GM21515 (cell line): ENCODE measurements around the gene VPS25.

Source experiments
- ATAC-seq: cut with Tn5 transposase; IDR thresholded peaks from one replicate; pipeline ENCODE4 v1.9.1; 2021; ENCODE audit not compliant: unreplicated experiment

The VPS25 gene

DNA sequence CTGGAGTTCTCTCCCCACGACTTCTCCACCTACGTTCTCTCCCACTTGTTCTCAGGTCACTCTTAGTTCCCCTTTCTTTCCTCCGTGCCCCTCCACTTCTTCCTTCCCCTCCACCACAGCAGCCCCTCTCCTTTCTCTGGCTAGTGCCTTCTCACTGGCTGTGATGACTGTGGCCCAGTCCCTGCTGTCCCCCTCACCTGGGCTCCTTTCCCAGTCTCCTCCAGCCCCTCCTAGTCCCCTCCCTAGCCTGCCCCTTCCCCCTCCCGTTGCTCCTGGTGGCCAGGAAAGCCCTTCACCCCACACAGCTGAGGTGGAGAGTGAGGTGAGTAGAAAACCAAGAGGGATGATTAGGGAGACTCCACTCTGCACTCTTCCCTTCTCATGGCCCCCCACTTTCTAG is 21.8 kb downstream of the VPS25 start:
- no peak for ATAC-seq

DNA sequence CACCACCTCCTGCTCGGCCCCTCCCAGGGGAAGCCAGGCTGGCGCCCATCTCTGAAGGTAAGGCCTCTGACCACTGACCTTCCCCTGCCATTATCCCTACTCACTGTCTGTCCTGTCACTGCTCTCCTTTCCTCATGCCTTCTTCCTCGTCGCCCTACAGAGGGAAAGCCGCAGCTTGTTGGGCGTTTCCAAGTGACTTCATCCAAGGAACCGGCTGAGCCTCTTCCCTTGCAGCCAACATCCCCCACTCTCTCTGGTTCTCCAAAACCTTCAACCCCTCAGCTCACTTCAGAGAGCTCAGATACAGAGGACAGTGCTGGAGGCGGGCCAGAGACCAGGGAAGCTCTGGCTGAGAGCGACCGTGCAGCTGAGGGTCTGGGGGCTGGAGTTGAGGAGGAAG is 22.2 kb downstream of the VPS25 start:
- ATAC-seq, result no peak

DNA sequence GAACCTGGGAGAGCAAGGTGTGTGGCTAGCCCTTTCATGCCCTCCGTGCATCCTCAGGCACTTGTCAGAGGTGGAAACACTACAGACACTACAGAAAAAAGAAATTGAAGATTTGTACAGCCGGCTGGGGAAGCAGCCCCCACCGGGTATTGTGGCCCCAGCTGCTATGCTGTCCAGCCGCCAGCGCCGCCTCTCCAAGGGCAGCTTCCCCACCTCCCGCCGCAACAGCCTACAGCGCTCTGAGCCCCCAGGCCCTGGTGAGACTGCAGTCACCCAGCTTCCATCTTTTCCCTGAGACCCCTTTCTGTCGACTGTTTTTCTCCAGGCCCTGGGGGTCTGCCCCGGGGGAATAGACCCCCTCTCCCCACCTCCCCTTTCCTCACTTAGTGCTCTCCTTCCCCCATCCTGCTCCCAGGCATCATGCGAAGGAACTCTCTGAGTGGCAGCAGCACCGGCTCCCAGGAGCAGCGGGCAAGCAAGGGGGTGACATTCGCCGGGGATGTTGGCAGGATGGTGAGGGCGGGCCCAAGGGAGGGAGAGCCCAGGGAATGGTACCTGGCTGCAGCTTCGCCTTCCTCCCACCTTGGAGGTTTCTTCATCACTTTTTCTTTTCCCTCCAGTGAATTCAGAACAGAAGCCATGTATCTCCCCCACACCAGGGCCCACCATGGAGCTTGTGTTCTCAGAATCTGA is 23.0 kb downstream of the VPS25 start:
- no peak for ATAC-seq

DNA sequence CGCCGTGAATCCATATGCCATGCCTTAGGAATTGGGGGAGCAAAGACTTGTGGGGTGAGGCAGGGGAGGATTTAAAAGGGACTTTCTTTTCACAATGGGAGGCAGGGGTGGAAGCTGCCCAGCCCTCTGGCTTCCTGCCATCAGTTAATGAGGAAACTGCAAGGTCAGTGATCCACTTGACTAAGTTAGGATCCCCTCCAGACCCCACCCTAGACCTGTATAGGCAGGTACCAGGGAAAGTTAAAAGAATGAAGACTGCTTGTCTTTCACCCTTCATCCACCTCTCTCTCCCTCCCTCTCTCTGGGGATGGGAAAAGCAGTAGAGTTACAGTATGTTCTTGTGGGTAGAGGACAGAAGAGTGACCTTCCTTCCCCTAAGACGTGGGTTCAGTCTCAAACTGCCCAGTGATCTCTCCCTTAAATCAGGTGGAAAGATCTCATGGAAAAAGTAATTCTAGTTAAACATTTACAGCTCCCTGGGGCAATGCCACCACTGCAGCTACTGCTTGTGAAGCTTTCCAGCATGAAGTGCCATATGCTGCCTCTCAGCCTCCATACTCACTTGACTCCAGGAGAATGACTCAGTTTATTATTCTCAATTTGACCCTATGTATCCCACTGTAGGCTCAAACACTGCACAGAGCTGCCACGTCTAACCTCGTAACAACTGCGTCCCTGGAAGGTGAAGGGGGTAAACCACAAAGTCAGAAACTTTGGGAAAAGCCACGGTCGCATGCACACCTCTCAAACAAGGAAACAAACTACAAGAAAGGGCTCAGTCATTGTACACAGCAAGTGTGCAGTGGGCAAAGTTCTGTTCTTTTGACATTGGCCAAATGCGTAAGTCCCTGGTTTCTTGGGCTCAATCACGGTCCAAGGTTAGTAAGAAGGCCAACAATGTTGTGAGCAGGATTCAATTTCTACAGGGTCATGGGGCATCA is 24.1 kb downstream of the VPS25 start:
- no peak for ATAC-seq

DNA sequence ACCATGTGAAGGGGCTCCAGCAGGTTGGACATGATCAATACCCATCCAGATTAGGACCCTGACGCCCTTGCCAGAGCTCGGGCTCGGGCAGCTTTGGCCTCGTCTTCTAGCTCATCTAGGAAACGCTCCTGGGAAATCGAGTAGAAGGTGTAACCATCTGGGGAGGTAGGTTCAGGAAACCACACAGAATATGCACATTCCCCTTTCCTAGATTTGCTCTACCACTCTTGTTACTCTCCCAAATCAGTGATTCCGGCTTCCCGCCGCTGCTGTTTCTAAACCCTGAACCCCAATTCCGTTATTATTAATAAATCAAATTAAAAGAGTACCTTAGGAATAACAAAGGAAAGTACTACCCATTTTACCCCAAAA is 24.7 kb downstream of the VPS25 start:
- no peak for ATAC-seq

DNA sequence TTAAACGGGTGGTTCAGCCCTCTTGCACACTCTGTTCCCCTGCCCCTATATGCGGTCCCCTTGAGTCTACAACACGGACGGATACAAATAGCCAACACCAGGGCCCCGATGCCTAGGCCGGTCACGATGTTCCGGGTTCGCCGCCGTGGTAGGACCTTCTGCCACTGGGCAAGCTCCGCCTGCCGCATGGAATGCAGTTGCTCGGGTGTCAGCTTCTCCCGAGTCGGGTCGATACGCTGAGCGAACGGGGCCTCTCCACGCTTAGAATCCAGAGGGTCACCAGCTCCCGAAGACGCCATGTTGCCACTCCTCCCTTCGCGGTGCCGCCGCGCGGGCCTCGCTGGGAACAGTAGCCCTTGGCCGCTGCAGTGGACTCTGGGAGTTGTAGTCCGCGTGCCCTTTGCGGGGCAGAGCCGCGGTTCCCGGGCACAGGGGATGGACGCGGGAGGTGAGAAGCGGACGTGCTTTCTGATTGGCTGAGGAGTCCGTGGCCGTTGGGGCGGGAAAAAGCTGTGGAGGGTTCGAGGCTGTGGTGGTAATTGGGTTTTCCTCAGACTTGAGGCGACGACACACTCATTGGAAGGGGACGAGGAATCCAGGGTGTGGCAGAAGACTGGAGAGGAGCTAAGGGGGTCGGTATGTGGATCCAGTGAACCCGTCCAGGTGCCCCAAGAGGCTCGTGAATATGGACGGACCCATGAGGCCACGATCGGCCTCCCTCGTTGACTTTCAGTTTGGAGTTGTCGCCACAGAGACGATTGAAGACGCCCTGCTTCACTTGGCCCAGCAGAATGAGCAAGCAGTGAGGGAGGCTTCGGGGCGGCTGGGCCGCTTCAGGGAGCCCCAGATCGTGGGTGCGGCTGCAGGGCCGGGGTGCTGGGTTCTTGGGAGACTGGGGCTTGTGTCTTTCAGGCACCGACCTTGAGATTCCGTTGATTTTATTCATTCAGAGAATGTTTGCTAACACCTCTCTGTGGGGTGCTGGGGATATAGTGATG is 25.4 kb downstream of the VPS25 start, which contains the start of the genes CNTD1 and COA3:
Gene CNTD1, plus strand, starts transcription at position 479 of the 998 bp plus-strand sequence. Its CDS starts 207 bp downstream, at position 686.
Gene COA3, minus strand, starts transcription at position 322 of the 998 bp plus-strand sequence. Its CDS starts 23 bp downstream, at position 299.
- ATAC-seq, result peak; percentile 87

DNA sequence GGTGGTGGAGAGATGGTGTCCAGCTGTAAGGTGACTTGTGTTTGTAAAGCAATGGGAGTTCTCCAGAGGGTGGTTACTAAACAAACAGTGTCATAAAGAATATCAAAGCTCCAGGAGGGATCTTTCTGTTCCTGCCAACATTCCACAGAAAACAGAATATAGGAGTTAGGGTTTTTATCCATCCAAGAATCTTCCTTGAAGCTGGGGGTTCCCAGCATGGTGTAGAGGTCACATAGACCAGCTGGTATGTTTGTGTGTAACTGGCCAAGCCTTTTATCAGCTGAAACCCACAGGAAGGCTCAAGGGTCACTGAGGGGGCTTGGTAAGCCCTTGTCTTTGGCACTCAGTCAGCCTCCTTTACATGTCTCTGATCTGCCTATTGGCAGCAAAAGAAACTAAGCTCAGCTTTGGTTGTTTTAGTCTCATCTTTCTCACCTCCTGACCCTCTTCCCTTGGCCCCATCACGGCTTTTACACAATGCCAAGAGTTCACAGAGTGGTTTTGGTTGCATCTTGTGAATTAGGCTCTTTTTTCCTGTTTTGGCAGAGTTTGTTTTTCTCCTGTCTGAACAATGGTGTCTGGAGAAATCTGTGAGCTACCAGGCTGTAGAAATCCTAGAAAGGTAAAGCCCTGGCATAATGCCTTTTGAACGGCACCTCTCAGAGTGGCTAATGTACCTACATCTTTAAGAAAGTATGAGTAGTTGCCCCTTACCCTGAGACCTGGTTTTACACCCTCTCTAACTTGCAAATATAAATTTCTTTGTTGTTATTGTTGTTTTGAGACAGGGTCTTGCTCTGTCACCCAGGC is 30.0 kb downstream of the VPS25 start:
- no peak for ATAC-seq

DNA sequence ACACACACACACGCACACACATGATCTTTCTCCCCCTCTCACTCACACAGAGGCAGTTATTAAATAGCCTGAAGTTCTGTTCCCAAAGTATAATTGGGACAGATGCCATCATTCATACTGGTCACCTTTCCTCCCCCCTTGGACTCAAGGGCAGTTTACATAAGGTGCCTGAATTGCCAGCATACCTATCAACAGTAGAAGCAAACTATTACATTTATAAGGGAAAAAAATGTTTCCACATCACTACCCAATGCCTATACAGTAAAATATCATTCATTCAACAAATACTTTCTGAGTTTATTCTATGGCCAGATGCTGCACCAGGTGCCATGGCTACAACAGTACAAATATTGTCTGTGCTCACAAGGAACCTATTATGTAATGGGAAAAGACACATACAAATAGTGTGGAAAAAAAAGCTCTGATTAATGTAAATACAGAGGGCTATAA is 31.7 kb downstream of the VPS25 start:
- no peak for ATAC-seq

DNA sequence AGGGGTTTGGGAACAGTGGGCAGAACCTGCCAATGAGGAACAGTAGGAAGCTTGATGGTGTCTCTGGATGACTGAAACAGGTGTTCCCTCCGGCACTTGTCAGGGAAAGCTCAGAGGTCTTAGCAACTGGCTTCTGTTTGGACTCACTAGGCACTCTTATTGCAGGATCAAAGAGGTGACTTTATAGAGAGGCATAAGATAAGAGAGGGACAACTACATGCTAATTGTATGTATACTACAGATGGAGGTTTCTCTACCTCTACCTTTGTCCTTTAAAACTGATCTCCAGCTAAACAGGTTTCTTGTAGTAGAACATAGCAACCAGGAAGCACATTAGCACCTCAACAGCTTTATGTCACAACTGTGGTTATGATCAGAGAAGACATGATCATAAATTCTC is 33.0 kb downstream of the VPS25 start:
- no peak for ATAC-seq

DNA sequence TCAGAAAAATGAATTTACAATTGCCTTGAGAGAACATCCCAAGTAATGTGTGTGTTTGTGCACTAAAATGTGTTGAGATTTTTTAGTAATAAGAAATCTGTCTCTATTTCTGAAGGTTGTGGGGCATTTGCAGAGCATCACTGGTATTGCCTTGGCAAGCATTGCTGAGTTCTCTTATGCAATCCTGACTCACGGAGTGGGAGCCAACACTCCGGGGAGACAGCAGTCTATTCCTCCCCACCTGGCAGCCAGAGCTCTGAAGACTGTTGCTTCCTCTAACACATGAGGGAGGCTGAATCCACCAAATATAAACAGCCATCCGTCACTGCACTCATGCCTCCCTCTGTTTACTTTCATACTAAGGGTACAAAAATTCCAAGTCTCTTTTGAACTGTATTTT is 36.0 kb downstream of the VPS25 start:
- no peak for ATAC-seq

DNA sequence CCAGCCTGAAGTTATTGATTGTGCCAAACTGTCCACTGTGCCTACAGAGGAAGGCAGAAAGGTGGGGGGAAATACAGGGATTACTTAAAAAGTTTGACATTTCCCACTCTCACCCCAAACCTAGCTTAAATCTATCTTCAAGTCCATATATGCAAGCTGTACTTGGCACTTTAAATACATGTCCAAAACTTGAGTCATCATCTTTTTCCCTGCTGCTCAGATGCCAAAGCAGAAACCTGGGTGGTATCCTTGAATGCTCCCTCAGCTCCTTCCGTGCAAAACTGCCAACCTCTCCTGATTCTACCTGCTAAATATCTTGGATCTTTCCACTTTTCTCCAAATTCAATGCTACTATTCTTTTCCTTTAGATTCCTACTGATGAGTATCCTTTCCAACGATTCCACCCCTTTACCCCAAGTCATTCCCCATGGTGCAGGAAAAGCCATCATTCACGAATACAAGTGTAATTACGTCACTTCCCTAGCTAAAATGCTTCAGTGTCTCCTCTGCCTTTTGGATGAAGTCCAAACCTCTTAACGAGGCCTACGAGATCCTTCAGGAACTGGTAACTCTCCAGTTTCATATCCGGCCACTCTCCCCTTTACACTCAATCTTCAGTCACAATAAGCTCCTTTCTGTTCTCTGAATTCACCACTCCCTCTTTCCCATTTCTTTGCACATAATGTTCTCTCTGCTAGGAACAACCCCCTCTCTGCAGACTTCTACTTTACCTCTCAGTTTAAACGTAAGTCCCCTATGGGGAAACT is 41.6 kb downstream of the VPS25 start:
- no peak for ATAC-seq

DNA sequence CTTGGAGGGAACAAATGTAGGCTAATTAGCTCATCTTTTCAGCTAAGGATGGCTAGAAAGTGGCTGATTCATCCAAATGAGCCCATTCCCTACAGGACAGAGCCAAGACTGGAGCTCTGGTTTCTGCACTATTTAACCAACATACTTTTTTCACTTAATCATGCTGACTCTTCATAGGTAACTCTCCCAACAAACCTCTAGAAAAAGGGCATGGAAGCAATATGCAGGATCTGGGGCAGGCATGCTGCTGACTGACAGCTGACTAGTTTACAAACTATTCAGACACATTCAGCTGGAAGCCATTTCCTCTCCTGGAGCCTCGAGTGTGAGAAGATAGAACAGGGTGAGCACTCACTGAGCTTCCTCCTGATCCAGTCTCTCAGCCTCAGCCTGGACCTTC is 44.6 kb downstream of the VPS25 start:
- no peak for ATAC-seq

DNA sequence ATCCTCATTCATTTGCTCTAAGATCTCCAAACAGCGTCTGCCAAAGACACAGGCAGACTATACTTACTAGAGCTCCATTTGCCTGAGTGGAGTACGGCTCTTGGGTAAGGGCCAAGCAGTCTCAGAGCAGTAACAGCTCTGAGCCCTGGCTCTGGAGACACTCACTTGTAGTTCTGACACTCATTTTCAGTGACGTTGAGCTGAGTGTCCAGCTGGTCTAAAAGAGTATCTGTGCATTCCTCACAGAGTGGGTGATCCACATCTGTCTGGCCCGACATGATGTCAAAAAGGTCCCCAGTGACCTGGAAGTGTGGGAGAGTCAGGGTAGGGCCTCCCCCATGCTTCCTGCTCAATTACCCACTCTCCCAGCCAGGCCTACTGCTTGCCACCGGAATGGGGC is 45.1 kb downstream of the VPS25 start:
- ATAC-seq, result no peak

DNA sequence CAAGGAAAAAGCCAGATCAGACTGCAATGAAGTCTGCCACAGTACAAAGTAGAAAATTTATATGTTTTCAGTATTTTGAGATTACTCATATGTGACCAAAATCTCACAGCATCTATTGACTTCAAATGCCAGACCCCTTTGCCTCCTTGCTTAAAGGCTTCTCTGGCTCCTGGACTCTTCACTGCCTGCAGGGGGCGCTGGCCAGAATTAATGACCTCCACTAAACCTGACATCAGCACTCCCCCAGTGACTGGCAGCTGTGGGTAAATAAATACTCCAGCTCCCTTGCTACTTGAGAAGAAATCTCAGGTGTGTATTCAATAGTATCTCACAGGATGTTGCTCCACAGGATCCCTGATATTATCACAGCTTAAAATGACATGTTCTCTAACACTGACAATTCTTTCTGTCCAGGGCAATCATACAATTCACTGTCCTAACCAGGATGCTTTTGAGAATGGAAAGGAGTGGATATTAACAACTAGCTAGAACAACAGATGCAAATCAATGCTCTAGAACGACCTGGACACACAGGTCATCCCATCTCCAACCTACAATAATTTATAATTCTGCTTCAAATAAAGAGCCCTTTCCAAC is 46.8 kb downstream of the VPS25 start:
- no peak for ATAC-seq

DNA sequence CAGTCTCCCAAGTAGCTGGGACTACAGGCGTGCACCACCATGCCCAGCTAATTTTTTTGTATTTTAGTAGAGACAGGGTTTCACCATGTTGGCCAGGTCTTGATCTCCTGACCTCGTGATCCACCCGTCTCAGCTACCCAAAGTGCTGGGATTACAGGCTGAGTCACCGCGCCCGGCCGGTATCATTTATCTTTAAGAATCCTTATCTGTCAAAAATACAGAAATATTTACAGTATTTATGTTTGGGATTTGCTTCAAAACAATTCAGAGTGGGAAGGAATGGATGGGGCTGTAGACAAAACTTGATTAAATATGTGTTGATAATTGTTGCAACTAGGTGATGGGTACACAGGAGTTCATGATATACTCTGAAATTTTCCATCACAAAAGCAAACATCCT is 47.9 kb downstream of the VPS25 start:
- ATAC-seq, result no peak

DNA sequence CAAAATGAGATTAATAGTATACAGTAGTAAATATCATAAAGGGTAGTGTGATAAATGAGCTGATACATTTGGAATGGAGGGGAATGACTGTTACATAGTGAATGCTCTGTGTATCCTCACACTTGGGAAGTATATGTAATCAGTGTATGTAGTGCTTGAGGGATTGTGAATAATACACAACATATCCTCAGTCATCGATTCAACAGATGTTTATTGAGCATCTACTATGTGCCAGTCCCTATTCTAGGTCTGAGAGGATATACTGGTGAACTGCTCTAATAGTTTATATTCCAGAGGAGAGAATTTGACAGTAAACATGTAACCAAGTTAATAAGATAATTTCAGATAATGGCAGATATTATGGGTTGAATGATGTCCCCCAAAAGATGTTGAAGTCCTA is 54.2 kb downstream of the VPS25 start:
- no peak for ATAC-seq
